GM12878 (cell line): ENCODE data around the gene NR1D1. TPM values are rescaled to one million over a fixed set of nuclear protein-coding genes. Genes with fewer than 3 reads are reported as not detected.

Experiments used
- CBX5 ChIP-seq: sonication (generic); IDR thresholded peaks from 2 replicates; pipeline ENCODE4 v1.6.1; 2016; ENCODE audit warnings: low read depth, moderate library complexity, mild to moderate bottlenecking, inconsistent platforms
- CHD2 ChIP-seq: IDR thresholded peaks from 2 replicates; pipeline ENCODE4 v1.6.1; 2011; ENCODE audit warnings: low read depth, low read length, improper control_type of control experiment, borderline replicate concordance
- FOXM1 ChIP-seq: IDR thresholded peaks from 2 replicates; pipeline ENCODE4 v1.6.1; 2012; ENCODE audit warnings: low read depth, mild to moderate bottlenecking, inconsistent platforms, low read length, moderate library complexity
- GABPA ChIP-seq: IDR thresholded peaks from 2 replicates; pipeline ENCODE4 v1.6.1; 2014; ENCODE audit warnings: antibody characterized with exemption, low read depth, mild to moderate bottlenecking, inconsistent platforms
- HCFC1 ChIP-seq: fragments of 150-350 bp; IDR thresholded peaks from 2 replicates; pipeline ENCODE4 v1.6.1; 2014; ENCODE audit warnings: low read length
- KDM1A ChIP-seq: fragments of 200-600 bp; sonication (generic); IDR thresholded peaks from 2 replicates; pipeline ENCODE4 v1.6.1; 2016; ENCODE audit warnings: borderline replicate concordance
- NFIC ChIP-seq: IDR thresholded peaks from 2 replicates; pipeline ENCODE4 v1.6.1; 2012; ENCODE audit warnings: low read depth, mild to moderate bottlenecking, inconsistent platforms, low read length, moderate library complexity
- PAX5 ChIP-seq: IDR thresholded peaks from 2 replicates; pipeline ENCODE4 v1.6.1; 2011; ENCODE audit warnings: low read depth, low read length, borderline replicate concordance
- POLR2AphosphoS2 ChIP-seq: IDR thresholded peaks from 2 replicates; pipeline ENCODE4 v1.6.1; 2011; ENCODE audit warnings: low read depth, mild to moderate bottlenecking, low read length, improper control_type of control experiment, moderate library complexity
- RB1 ChIP-seq: fragments of 450-650 bp; formaldehyde crosslinking; IDR thresholded peaks from 2 replicates; pipeline ENCODE4 v1.6.1; 2017; ENCODE audit warnings: mild to moderate bottlenecking, borderline replicate concordance
- SUPT20H ChIP-seq: IDR thresholded peaks from 2 replicates; pipeline ENCODE4 v1.6.1; 2011; ENCODE audit warnings: low read depth, mild to moderate bottlenecking, low read length, moderate library complexity, borderline replicate concordance; ENCODE audit not compliant: control insufficient read depth
- TAF1 ChIP-seq: IDR thresholded peaks from 2 replicates; pipeline ENCODE4 v1.6.1; 2011; ENCODE audit warnings: mild to moderate bottlenecking, low read depth, low read length, borderline replicate concordance
- TARDBP ChIP-seq: IDR thresholded peaks from 2 replicates; pipeline ENCODE4 v1.6.1; 2016; ENCODE audit warnings: borderline replicate concordance
- YY1 ChIP-seq: IDR thresholded peaks from 2 replicates; pipeline ENCODE4 v1.6.1; 2011; ENCODE audit warnings: low read depth, mild to moderate bottlenecking, low read length
- ZBTB11 ChIP-seq: fragments of 450-650 bp; formaldehyde crosslinking; IDR thresholded peaks from 2 replicates; pipeline ENCODE4 v1.5.0; 2022; ENCODE audit warnings: mild to moderate bottlenecking, missing genetic modification characterization
- ZNF622 ChIP-seq: fragments of 450-650 bp; IDR thresholded peaks from 2 replicates; pipeline ENCODE4 v1.6.1; 2017; ENCODE audit warnings: mild to moderate bottlenecking, inconsistent platforms
- polyA plus RNA-seq, 11 experiments: library from polyadenylated mRNA; depleted of rRNA in 4 of 11; unstranded in 6 of 11; stranded (reverse) in 5 of 11; fragments of >200 nt; fragmentation: Nextera tagmentation in 4 of 11; fragmentation: Illumina TruSeq in 1 of 11; extraction: Ambion mirVana in 4 of 11; extraction: Trizol in 1 of 11; gene quantifications; 1 replicate in 1 of 11; 2 replicates in 10 of 11; pipeline versions ENCODE4 v1.2.1 to v1.2.3, GENCODE V29; 2011 to 2016; ENCODE audit warnings: inconsistent platforms in 2 of 11, missing spikeins in 2 of 11, low read depth in 1 of 11
- total RNA-seq, 4 experiments: library from RNA; depleted of rRNA in 3 of 4; stranded (reverse); fragments of >200 nt in 3 of 4; fragmentation: Illumina TruSeq in 1 of 4; extraction: Trizol in 1 of 4; gene quantifications; 2 replicates each; pipeline versions ENCODE4 v1.2.1 to v1.2.3, GENCODE V29; 2013 to 2021
- TF ChIP-seq, protein P1 (sequence below): fragments of 450-650 bp; IDR thresholded peaks from 2 replicates; pipeline ENCODE4 v1.6.1; 2017; ENCODE audit warnings: mild to moderate bottlenecking
- TF ChIP-seq, protein P2 (sequence below): fragments of 450-650 bp; formaldehyde crosslinking; IDR thresholded peaks from 2 replicates; pipeline ENCODE4 v1.4.0; 2020; ENCODE audit warnings: mild to moderate bottlenecking, moderate library complexity
- TF ChIP-seq, protein P3 (sequence below): fragments of 450-650 bp; conservative IDR thresholded peaks from 2 replicates; pipeline ENCODE4 v1.6.1; 2017; ENCODE audit warnings: mild to moderate bottlenecking, moderate library complexity

The NR1D1 gene
- total and polyA plus RNA-seq, 10 of the 15 experiments (the other 5 are each of a cell fraction or from before 2014, with no cell fraction given), result 0.10 to 3.4 (median 0.94) TPM

GRCh38 chr17:40075201-40075941 lies 25.0 kb downstream of the NR1D1 start (continued):
- TF ChIP-seq SUPT20H (no peak), TARDBP (peak; percentile 78), TAF1 (no peak), HCFC1 (peak; percentile 43), YY1 (peak; percentile 74), NFIC (no peak), PAX5 (peak; percentile 8; the same call in 1 of the 2 replicates), KDM1A (no peak), POLR2AphosphoS2 (no peak), CBX5 (no peak), RB1 (peak; percentile 43; the same call in 1 of the 2 replicates), FOXM1 (peak; percentile 59), CHD2 (peak; percentile 97), GABPA (no peak), ZNF622 (no peak), ZBTB11 (CRISPR knock-in tag) (no peak)
- TF ChIP-seq, protein P1, sequence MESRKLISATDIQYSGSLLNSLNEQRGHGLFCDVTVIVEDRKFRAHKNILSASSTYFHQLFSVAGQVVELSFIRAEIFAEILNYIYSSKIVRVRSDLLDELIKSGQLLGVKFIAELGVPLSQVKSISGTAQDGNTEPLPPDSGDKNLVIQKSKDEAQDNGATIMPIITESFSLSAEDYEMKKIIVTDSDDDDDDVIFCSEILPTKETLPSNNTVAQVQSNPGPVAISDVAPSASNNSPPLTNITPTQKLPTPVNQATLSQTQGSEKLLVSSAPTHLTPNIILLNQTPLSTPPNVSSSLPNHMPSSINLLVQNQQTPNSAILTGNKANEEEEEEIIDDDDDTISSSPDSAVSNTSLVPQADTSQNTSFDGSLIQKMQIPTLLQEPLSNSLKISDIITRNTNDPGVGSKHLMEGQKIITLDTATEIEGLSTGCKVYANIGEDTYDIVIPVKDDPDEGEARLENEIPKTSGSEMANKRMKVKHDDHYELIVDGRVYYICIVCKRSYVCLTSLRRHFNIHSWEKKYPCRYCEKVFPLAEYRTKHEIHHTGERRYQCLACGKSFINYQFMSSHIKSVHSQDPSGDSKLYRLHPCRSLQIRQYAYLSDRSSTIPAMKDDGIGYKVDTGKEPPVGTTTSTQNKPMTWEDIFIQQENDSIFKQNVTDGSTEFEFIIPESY, result peak; percentile 92
- TF ChIP-seq, protein P2, sequence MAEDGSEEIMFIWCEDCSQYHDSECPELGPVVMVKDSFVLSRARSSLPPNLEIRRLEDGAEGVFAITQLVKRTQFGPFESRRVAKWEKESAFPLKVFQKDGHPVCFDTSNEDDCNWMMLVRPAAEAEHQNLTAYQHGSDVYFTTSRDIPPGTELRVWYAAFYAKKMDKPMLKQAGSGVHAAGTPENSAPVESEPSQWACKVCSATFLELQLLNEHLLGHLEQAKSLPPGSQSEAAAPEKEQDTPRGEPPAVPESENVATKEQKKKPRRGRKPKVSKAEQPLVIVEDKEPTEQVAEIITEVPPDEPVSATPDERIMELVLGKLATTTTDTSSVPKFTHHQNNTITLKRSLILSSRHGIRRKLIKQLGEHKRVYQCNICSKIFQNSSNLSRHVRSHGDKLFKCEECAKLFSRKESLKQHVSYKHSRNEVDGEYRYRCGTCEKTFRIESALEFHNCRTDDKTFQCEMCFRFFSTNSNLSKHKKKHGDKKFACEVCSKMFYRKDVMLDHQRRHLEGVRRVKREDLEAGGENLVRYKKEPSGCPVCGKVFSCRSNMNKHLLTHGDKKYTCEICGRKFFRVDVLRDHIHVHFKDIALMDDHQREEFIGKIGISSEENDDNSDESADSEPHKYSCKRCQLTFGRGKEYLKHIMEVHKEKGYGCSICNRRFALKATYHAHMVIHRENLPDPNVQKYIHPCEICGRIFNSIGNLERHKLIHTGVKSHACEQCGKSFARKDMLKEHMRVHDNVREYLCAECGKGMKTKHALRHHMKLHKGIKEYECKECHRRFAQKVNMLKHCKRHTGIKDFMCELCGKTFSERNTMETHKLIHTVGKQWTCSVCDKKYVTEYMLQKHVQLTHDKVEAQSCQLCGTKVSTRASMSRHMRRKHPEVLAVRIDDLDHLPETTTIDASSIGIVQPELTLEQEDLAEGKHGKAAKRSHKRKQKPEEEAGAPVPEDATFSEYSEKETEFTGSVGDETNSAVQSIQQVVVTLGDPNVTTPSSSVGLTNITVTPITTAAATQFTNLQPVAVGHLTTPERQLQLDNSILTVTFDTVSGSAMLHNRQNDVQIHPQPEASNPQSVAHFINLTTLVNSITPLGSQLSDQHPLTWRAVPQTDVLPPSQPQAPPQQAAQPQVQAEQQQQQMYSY, result no peak
- TF ChIP-seq, protein P3, sequence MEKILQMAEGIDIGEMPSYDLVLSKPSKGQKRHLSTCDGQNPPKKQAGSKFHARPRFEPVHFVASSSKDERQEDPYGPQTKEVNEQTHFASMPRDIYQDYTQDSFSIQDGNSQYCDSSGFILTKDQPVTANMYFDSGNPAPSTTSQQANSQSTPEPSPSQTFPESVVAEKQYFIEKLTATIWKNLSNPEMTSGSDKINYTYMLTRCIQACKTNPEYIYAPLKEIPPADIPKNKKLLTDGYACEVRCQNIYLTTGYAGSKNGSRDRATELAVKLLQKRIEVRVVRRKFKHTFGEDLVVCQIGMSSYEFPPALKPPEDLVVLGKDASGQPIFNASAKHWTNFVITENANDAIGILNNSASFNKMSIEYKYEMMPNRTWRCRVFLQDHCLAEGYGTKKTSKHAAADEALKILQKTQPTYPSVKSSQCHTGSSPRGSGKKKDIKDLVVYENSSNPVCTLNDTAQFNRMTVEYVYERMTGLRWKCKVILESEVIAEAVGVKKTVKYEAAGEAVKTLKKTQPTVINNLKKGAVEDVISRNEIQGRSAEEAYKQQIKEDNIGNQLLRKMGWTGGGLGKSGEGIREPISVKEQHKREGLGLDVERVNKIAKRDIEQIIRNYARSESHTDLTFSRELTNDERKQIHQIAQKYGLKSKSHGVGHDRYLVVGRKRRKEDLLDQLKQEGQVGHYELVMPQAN, result no peak
